ENCODE data around the gene ITGA2. TPM values are rescaled to one million over a fixed set of nuclear protein-coding genes. Genes with fewer than 3 reads are reported as not detected.

The ITGA2 gene
- polyA plus RNA-seq, 3 donors: 25.8 to 32.8 (median 27.8) TPM

GRCh38 chr5:53017383-53017782 lies 28.2 kb downstream of the ITGA2 start:
- DNase-seq (ENCODE audit: low read depth in 3 of 3, low spot score in 2 of 3): no peak

- DNase-seq (ENCODE audit: low read depth in 3 of 3, low spot score in 2 of 3): no peak
Measured at GRCh38 chr5:53017794-53018391, 28.7 kb downstream of the ITGA2 start.

- DNase-seq (ENCODE audit: low read depth in 3 of 3, low spot score in 2 of 3): no peak
Measured at GRCh38 chr5:53019320-53019719, 30.2 kb downstream of the ITGA2 start.

GRCh38 chr5:53022930-53023511 lies 33.9 kb downstream of the ITGA2 start:
- no peak for DNase-seq (ENCODE audit: low read depth in 3 of 3, low spot score in 2 of 3)

- no peak for DNase-seq (ENCODE audit: low read depth in 3 of 3, low spot score in 2 of 3)
Measured at GRCh38 chr5:53023969-53024368, 34.8 kb downstream of the ITGA2 start.

- no peak for DNase-seq (ENCODE audit: low read depth in 3 of 3, low spot score in 2 of 3)
Measured at GRCh38 chr5:53024535-53024934, 35.4 kb downstream of the ITGA2 start.

- DNase-seq (ENCODE audit: low read depth in 3 of 3, low spot score in 2 of 3): no peak
Measured at GRCh38 chr5:53025487-53025886, 36.3 kb downstream of the ITGA2 start.

- DNase-seq (ENCODE audit: low read depth in 3 of 3, low spot score in 2 of 3): no peak
Measured at GRCh38 chr5:53027913-53028312, 38.8 kb downstream of the ITGA2 start.

- DNase-seq (ENCODE audit: low read depth in 3 of 3, low spot score in 2 of 3): no peak
Measured at GRCh38 chr5:53029608-53030007, 40.5 kb downstream of the ITGA2 start.

GRCh38 chr5:53030893-53031292 lies 41.7 kb downstream of the ITGA2 start:
- no peak for DNase-seq (ENCODE audit: low read depth in 3 of 3, low spot score in 2 of 3)

- no peak for DNase-seq (ENCODE audit: low read depth in 3 of 3, low spot score in 2 of 3)
Measured at GRCh38 chr5:53031695-53032096, 42.5 kb downstream of the ITGA2 start.

GRCh38 chr5:53032188-53032587 lies 43.0 kb downstream of the ITGA2 start:
- DNase-seq (ENCODE audit: low read depth in 3 of 3, low spot score in 2 of 3): no peak

GRCh38 chr5:53034832-53035231 lies 45.7 kb downstream of the ITGA2 start:
- DNase-seq (ENCODE audit: low read depth in 3 of 3, low spot score in 2 of 3): no peak

- DNase-seq (ENCODE audit: low read depth in 3 of 3, low spot score in 2 of 3): no peak
Measured at GRCh38 chr5:53035868-53036381, 46.8 kb downstream of the ITGA2 start.

- DNase-seq (ENCODE audit: low read depth in 3 of 3, low spot score in 2 of 3): no peak
Measured at GRCh38 chr5:53037141-53037859, 48.1 kb downstream of the ITGA2 start.

- no peak for DNase-seq (ENCODE audit: low read depth in 3 of 3, low spot score in 2 of 3)
Measured at GRCh38 chr5:53038196-53038847, 49.2 kb downstream of the ITGA2 start.

GRCh38 chr5:53039855-53040254 lies 50.7 kb downstream of the ITGA2 start:
- DNase-seq (ENCODE audit: low read depth in 3 of 3, low spot score in 2 of 3): no peak

GRCh38 chr5:53041071-53041692 lies 52.0 kb downstream of the ITGA2 start:
- no peak for DNase-seq (ENCODE audit: low read depth in 3 of 3, low spot score in 2 of 3)

GRCh38 chr5:53041740-53042139 lies 52.6 kb downstream of the ITGA2 start:
- DNase-seq (ENCODE audit: low read depth in 3 of 3, low spot score in 2 of 3): no peak

GRCh38 chr5:53045263-53045662 lies 56.1 kb downstream of the ITGA2 start:
- DNase-seq (ENCODE audit: low read depth in 3 of 3, low spot score in 2 of 3): no peak

- no peak for DNase-seq (ENCODE audit: low read depth in 3 of 3, low spot score in 2 of 3)
Measured at GRCh38 chr5:53048248-53048647, 59.1 kb downstream of the ITGA2 start.

Measured in right renal cortex interstitium (tissue), 3 donors.